Mesenchymal stem cell (in vitro differentiated cells and primary cell): ENCODE measurements around the gene AFG1L.

Source experiments
- DNase-seq: peaks from one replicate; pipeline ENCODE4 v3.0.0-alpha.2; 2013
- H2AFZ ChIP-seq: one replicate; pipeline ENCODE4 v1.6.1; 2013; ENCODE audit warnings: low read depth, mild to moderate bottlenecking, control low read depth, inconsistent platforms, low read length, moderate library complexity
- H2AK5ac ChIP-seq: 2 replicates; pipeline ENCODE4 v1.6.1; 2013; ENCODE audit warnings: low read length, moderate library complexity, mild to moderate bottlenecking, inconsistent platforms; ENCODE audit not compliant: severe bottlenecking
- H2BK120ac ChIP-seq: one replicate; pipeline ENCODE4 v1.6.1; 2013; ENCODE audit warnings: low read depth, mild to moderate bottlenecking, inconsistent platforms, low read length, moderate library complexity
- H2BK12ac ChIP-seq, 2 experiments: one replicate each; pipeline ENCODE4 v1.6.1; 2013; ENCODE audit warnings: inconsistent platforms in 2 of 2, low read length in 2 of 2, mild to moderate bottlenecking in 2 of 2, moderate library complexity in 2 of 2, control low read depth in 1 of 2
- H2BK15ac ChIP-seq: one replicate; pipeline ENCODE4 v1.6.1; 2013; ENCODE audit warnings: mild to moderate bottlenecking, low read depth, inconsistent platforms; ENCODE audit not compliant: poor library complexity, severe bottlenecking
- H2BK5ac ChIP-seq: 2 replicates; pipeline ENCODE4 v1.6.1; 2013; ENCODE audit warnings: low read depth, mild to moderate bottlenecking, low read length, control low read depth, inconsistent platforms; ENCODE audit not compliant: poor library complexity, severe bottlenecking
- H3K14ac ChIP-seq, 2 experiments: one replicate each; pipeline ENCODE4 v1.6.1; 2013; ENCODE audit warnings: inconsistent platforms in 2 of 2, low read length in 2 of 2, control low read depth in 1 of 2, mild to moderate bottlenecking in 1 of 2, moderate library complexity in 1 of 2
- H3K18ac ChIP-seq, 2 experiments: one replicate each; pipeline ENCODE4 v1.6.1; 2013; ENCODE audit warnings: inconsistent platforms in 2 of 2, low read length in 2 of 2, control low read depth in 1 of 2, low read depth in 1 of 2, mild to moderate bottlenecking in 1 of 2
- H3K23ac ChIP-seq, 2 experiments: one replicate each; pipeline ENCODE4 v1.6.1; 2013; ENCODE audit warnings: inconsistent platforms in 2 of 2, low read length in 2 of 2, mild to moderate bottlenecking in 2 of 2, moderate library complexity in 2 of 2, control low read depth in 1 of 2
- H3K27ac ChIP-seq: 2 replicates; pipeline ENCODE4 v1.5.1; 2013; ENCODE audit warnings: mild to moderate bottlenecking, moderate library complexity, low read length, control low read depth, inconsistent platforms; ENCODE audit not compliant: poor library complexity, severe bottlenecking
- H3K27me3 ChIP-seq, 2 experiments: 2 replicates each; pipeline versions ENCODE4 v1.6.1 to v1.7.0; 2013; ENCODE audit warnings: low read length in 2 of 2, mild to moderate bottlenecking in 2 of 2, moderate library complexity in 2 of 2, control low read depth in 1 of 2, inconsistent platforms in 1 of 2; ENCODE audit not compliant: control insufficient read depth in 1 of 2, insufficient read depth in 1 of 2
- H3K36me3 ChIP-seq, 2 experiments: 2 replicates each; pipeline versions ENCODE4 v1.6.1 to v1.7.0; 2013; ENCODE audit warnings: low read length in 2 of 2, control low read depth in 1 of 2, inconsistent platforms in 1 of 2, low read depth in 1 of 2, mild to moderate bottlenecking in 1 of 2; ENCODE audit not compliant: insufficient read depth in 2 of 2, control insufficient read depth in 1 of 2
- H3K4ac ChIP-seq, 2 experiments: one replicate each; pipeline ENCODE4 v1.6.1; 2013; ENCODE audit warnings: inconsistent platforms in 2 of 2, low read length in 2 of 2, mild to moderate bottlenecking in 2 of 2, moderate library complexity in 2 of 2, control low read depth in 1 of 2, low read depth in 1 of 2
- H3K4me1 ChIP-seq: 2 replicates; pipeline ENCODE4 v1.6.1; 2013; ENCODE audit warnings: low read depth, low read length, control low read depth; ENCODE audit not compliant: control insufficient read depth, insufficient read depth
- H3K4me2 ChIP-seq: 2 replicates; pipeline ENCODE4 v1.6.1; 2013; ENCODE audit warnings: low read length, mild to moderate bottlenecking, inconsistent platforms; ENCODE audit not compliant: poor library complexity, severe bottlenecking
- H3K4me3 ChIP-seq, 2 experiments: 2 replicates each; pipeline versions ENCODE4 v1.5.1 to v1.7.0; 2013; ENCODE audit warnings: low read length in 2 of 2, mild to moderate bottlenecking in 2 of 2, control low read depth in 1 of 2, low read depth in 1 of 2; ENCODE audit not compliant: insufficient read depth in 1 of 2
- H3K79me1 ChIP-seq: replicated peaks from 2 replicates; pipeline ENCODE4 v1.6.1; 2013; ENCODE audit warnings: mild to moderate bottlenecking, control low read depth, low read length, inconsistent platforms; ENCODE audit not compliant: poor library complexity, severe bottlenecking
- H3K9ac ChIP-seq: 2 replicates; pipeline ENCODE4 v1.7.0; 2013; ENCODE audit warnings: mild to moderate bottlenecking, low read length, moderate library complexity
- H3K9me3 ChIP-seq: 2 replicates; pipeline ENCODE4 v1.7.0; 2013; ENCODE audit warnings: mild to moderate bottlenecking, low read length; ENCODE audit not compliant: control insufficient read depth
- H4K8ac ChIP-seq: one replicate; pipeline ENCODE4 v1.6.1; 2013; ENCODE audit warnings: inconsistent platforms, mild to moderate bottlenecking, low read length, moderate library complexity
- H4K91ac ChIP-seq: one replicate; pipeline ENCODE4 v1.6.1; 2013; ENCODE audit warnings: mild to moderate bottlenecking, low read length, inconsistent platforms
- WGBS: methylation state at CpG from one replicate; pipeline ENCODE4 v1.1.7; 2013; ENCODE audit warnings: mixed read lengths; 5-methylcytosine and 5-hydroxymethylcytosine counted together

AFG1L gene

GRCh38 chr6:108421366-108421765 lies 126.5 kb downstream of the AFG1L start:
- 94% methylated on average over 6 of the region's 6 CpGs for WGBS
- H3K14ac ChIP-seq = no peak overlapping the region

GRCh38 chr6:108423982-108424705 lies 129.3 kb downstream of the AFG1L start:
- WGBS = 100% methylated on average over 1 of the region's 1 CpG
- no peak overlapping the region for H2BK120ac ChIP-seq
- no peak overlapping the region for H2AFZ ChIP-seq
- H2AK5ac ChIP-seq = no peak overlapping the region
- no peaks in the 10 kb centered on the region for H3K79me1 ChIP-seq
- H3K9me3 ChIP-seq = no peaks in the 10 kb centered on the region
- no peak overlapping the region for H3K9ac ChIP-seq
- no peak overlapping the region for H2BK15ac ChIP-seq
- no peak overlapping the region for H3K27ac ChIP-seq
- no peak overlapping the region for H3K4ac ChIP-seq
- H3K4me3 ChIP-seq = no peak overlapping the region
- H3K14ac ChIP-seq = no peak overlapping the region
- no peak overlapping the region for H4K91ac ChIP-seq
- no peak overlapping the region for H3K18ac ChIP-seq
- no peak overlapping the region for H3K23ac ChIP-seq
- H3K36me3 ChIP-seq = no peaks in the 10 kb centered on the region
- no peaks in the 10 kb centered on the region for H3K4me1 ChIP-seq
- no peak for DNase-seq
- no peaks in the 10 kb centered on the region for H3K27me3 ChIP-seq
- no peak overlapping the region for H4K8ac ChIP-seq
- H2BK5ac ChIP-seq = no peak overlapping the region
- H3K4me2 ChIP-seq = no peak overlapping the region
- no peak overlapping the region for H2BK12ac ChIP-seq

More at GRCh38 chr6:108421366-108421765, 126.5 kb downstream of the AFG1L start:
- Histone ChIP-seq H4K91ac (no peak overlapping the region), H4K8ac (no peak overlapping the region), H2BK15ac (no peak overlapping the region), H2AK5ac (no peak overlapping the region), H3K27ac (no peak overlapping the region), H3K27me3 (no peaks in the 10 kb centered on the region), H2BK120ac (no peak overlapping the region), H3K4me2 (no peak overlapping the region), H3K4me1 (no peaks in the 10 kb centered on the region), H2BK12ac (no peak overlapping the region), H2BK5ac (no peak overlapping the region), H3K18ac (no peak overlapping the region), H3K9ac (no peak overlapping the region), H3K79me1 (no peaks in the 10 kb centered on the region), H3K4ac (no peak overlapping the region), H3K23ac (no peak overlapping the region), H3K9me3 (no peaks in the 10 kb centered on the region), H3K4me3 (no peak overlapping the region), H3K36me3 (no peaks in the 10 kb centered on the region), H2AFZ (no peak overlapping the region)
- no peak for DNase-seq

DNA sequence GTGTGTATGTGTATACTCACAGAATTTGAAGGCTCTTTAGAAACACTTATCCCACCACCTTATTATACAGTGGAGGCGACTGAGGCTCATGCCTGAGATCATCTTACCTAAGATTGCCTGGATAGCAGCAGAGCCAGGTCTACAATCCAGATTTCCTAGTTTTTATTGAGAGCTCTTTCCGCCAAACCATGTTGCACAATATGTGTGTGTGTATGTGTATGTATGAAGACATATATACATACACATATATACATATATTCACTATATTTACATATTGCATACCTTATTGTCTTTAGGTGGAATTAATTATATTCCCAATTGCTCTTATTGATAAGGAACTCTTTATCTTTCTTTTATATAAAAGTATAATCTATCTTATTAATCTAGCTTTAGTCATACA lies 130.6 kb downstream of the AFG1L start:
- Histone ChIP-seq H2BK120ac (no peak overlapping the region), H3K4me3 (no peak overlapping the region), H2AFZ (no peak overlapping the region), H4K8ac (no peak overlapping the region), H3K18ac (no peak overlapping the region), H3K4ac (no peak overlapping the region), H3K4me2 (no peak overlapping the region), H4K91ac (no peak overlapping the region), H3K79me1 (no peaks in the 10 kb centered on the region), H2AK5ac (no peak overlapping the region), H3K4me1 (no peaks in the 10 kb centered on the region), H3K27me3 (no peaks in the 10 kb centered on the region), H3K14ac (no peak overlapping the region), H3K9ac (no peak overlapping the region), H2BK15ac (no peak overlapping the region), H2BK12ac (no peak overlapping the region), H3K36me3 (no peaks in the 10 kb centered on the region), H3K9me3 (no peaks in the 10 kb centered on the region), H3K27ac (no peak overlapping the region), H3K23ac (no peak overlapping the region), H2BK5ac (no peak overlapping the region)
- no peak for DNase-seq
- WGBS = 89% methylated on average over 1 of the region's 2 CpGs

- Histone ChIP-seq H2AFZ (no peak overlapping the region), H3K14ac (no peak overlapping the region), H3K79me1 (no peaks in the 10 kb centered on the region), H3K27ac (no peak overlapping the region), H2BK15ac (no peak overlapping the region), H2BK120ac (no peak overlapping the region), H3K36me3 (no peaks in the 10 kb centered on the region), H4K91ac (no peak overlapping the region), H3K9me3 (no peaks in the 10 kb centered on the region), H4K8ac (no peak overlapping the region), H3K18ac (no peak overlapping the region), H3K4ac (no peak overlapping the region), H3K4me3 (no peak overlapping the region), H3K4me2 (no peak overlapping the region), H3K9ac (no peak overlapping the region), H3K4me1 (no peaks in the 10 kb centered on the region), H2AK5ac (no peak overlapping the region), H3K23ac (no peak overlapping the region), H2BK12ac (no peak overlapping the region), H3K27me3 (no peaks in the 10 kb centered on the region), H2BK5ac (no peak overlapping the region)
- 100% methylated on average over 2 of the region's 2 CpGs for WGBS
- no peak for DNase-seq
Measured at GRCh38 chr6:108432143-108432542, 137.3 kb downstream of the AFG1L start.
